ENCODE results near the gene ZFP64.

Gene ZFP64

DNA sequence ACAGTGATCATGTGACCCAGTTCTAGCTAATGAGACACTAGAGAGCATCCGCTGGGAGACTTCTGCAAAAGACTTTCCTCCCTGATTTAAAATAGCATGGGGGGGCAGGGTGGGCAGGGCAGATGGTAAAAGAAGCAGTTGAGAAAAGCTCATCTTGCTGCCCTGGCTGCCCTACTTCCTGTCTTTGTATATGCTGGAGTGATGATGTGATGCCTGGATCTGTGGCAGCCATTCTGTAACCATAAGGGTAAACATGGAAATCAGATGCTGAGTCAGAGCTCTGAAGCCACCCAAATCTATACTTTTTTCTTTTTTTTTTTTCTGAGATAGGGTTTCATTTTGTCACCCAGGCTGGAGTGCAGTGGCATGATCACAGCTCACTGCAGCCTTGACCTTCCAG, 25.4 kb downstream of the ZFP64 start:
- Histone ChIP-seq H3K79me1 (ENCODE audit: low read length) (no peaks in the 10 kb centered on the region), H3K4ac (ENCODE audit: low read depth, low read length) (no peak overlapping the region), H3K9ac (ENCODE audit: low read length) (no peak overlapping the region), H3K79me2 (ENCODE audit: control insufficient read depth, insufficient read depth, low read length) (no peaks in the 10 kb centered on the region), H3K23ac (ENCODE audit: low read length) (no peak overlapping the region), H2AK5ac (ENCODE audit: low read length) (no peak overlapping the region), H3K56ac (ENCODE audit: low read length) (no peak overlapping the region), H3K4me2 (ENCODE audit: low read length) (no peak overlapping the region), H4K5ac (ENCODE audit: low read length) (no peak overlapping the region), H4K8ac (ENCODE audit: low read depth, low read length) (no peak overlapping the region), H3K4me1 (ENCODE audit: control insufficient read depth, low read depth, low read length) (no peaks in the 10 kb centered on the region), H3K27me3 (ENCODE audit: insufficient read depth, low read length, poor library complexity) (no peaks in the 10 kb centered on the region), H3K18ac (ENCODE audit: low read length) (no peak overlapping the region), H3K27ac (ENCODE audit: low read depth, low read length) (no peak overlapping the region), H2BK15ac (replicated peaks; ENCODE audit: low read depth) (no peak overlapping the region), H3K36me3 (ENCODE audit: control insufficient read depth, insufficient read depth, low read length) (peaks cover 2% of the 10 kb centered on the region), H3K4me3 (ENCODE audit: low read length) (no peak overlapping the region), H2BK5ac (ENCODE audit: low read length) (no peak overlapping the region), H2BK120ac (ENCODE audit: low read depth, low read length) (no peak overlapping the region)
- DNase-seq = no peak
- no CpG with 5 or more reads among the region's 1 CpG for WGBS (ENCODE audit: extremely low coverage, insufficient coverage, low lambda C conversion rate)

DNA sequence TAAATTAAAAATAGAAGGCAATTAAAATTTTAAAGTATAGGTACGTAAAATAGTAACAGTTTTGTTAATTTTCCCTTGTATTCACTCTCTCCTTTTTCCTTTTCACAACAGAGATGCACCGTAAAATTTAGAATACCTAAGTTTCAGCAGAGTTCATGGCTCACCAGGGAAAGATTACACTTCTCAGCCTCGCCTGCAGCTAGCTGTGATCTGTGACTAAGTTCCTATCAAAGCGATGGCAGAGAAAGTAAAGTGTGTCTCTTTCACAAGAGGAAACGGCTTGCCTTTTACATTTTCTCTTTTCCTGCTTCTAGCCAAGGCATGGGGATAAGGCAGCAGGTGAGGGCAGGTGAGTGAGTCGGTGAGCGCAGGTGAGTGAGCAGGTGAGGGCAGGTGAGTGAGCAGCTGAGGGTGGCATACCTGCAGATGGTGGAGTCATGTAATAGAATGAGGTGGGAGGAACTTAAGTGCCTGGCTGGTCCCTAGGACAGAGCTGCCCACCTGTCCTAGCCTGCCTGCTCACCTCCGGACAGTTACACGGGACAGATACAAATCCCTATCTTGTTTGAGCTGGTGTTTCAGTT, 30.9 kb downstream of the ZFP64 start:
- peaks cover 2% of the 10 kb centered on the region for H3K36me3 ChIP-seq (ENCODE audit: control insufficient read depth, insufficient read depth, low read length)
- H3K27ac ChIP-seq (ENCODE audit: low read depth, low read length) = no peak overlapping the region
- H3K79me2 ChIP-seq (ENCODE audit: control insufficient read depth, insufficient read depth, low read length) = no peaks in the 10 kb centered on the region
- no peak overlapping the region for H2AK5ac ChIP-seq (ENCODE audit: low read length)
- no peak overlapping the region for H3K4me3 ChIP-seq (ENCODE audit: low read length)
- no peak overlapping the region for H3K4ac ChIP-seq (ENCODE audit: low read depth, low read length)
- no peak overlapping the region for H4K5ac ChIP-seq (ENCODE audit: low read length)
- H2BK120ac ChIP-seq (ENCODE audit: low read depth, low read length) = no peak overlapping the region
- H2BK15ac ChIP-seq (replicated peaks; ENCODE audit: low read depth) = no peak overlapping the region
- H3K56ac ChIP-seq (ENCODE audit: low read length) = no peak overlapping the region
- H3K23ac ChIP-seq (ENCODE audit: low read length) = no peak overlapping the region
- no peak for DNase-seq
- H3K4me1 ChIP-seq (ENCODE audit: control insufficient read depth, low read depth, low read length) = no peaks in the 10 kb centered on the region
- WGBS (ENCODE audit: extremely low coverage, insufficient coverage, low lambda C conversion rate) = 100% methylated on average over 1 of the region's 9 CpGs
- no peak overlapping the region for H2BK5ac ChIP-seq (ENCODE audit: low read length)
- no peak overlapping the region for H3K18ac ChIP-seq (ENCODE audit: low read length)
- H3K4me2 ChIP-seq (ENCODE audit: low read length) = no peak overlapping the region
- no peak overlapping the region for H4K8ac ChIP-seq (ENCODE audit: low read depth, low read length)
- H3K79me1 ChIP-seq (ENCODE audit: low read length) = no peaks in the 10 kb centered on the region
- H3K27me3 ChIP-seq (ENCODE audit: insufficient read depth, low read length, poor library complexity) = no peaks in the 10 kb centered on the region
- H3K9ac ChIP-seq (ENCODE audit: low read length) = no peak overlapping the region

DNA sequence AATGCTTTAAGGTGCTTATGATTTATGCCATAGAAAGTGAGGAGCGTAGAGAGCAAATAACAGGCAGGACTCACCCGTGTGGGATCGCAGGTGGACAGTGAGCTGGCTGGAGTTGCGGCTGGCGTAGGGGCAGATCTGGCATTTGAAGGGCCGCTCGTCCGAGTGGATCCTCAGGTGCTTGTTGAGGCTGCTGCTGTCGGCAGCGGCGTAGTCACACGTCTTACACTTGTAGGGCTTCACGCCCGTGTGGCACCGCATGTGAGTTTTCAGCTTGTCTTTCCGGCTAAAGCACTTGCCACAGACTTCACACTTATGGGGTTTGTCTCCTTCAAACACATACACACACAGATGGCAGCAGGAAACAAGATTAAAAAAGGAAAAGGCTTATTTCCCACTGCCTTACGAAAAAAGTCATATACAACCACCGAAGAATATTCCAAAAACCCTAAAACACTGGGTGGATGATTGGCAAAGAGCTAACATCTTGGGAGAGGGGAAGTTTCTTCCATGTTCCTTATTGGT, 31.5 kb downstream of the ZFP64 start:
- no peak overlapping the region for H3K23ac ChIP-seq (ENCODE audit: low read length)
- no peak overlapping the region for H3K4me3 ChIP-seq (ENCODE audit: low read length)
- DNase-seq = no peak
- H3K56ac ChIP-seq (ENCODE audit: low read length) = no peak overlapping the region
- no peak overlapping the region for H2BK15ac ChIP-seq (replicated peaks; ENCODE audit: low read depth)
- no CpG with 5 or more reads among the region's 18 CpGs for WGBS (ENCODE audit: extremely low coverage, insufficient coverage, low lambda C conversion rate)
- no peaks in the 10 kb centered on the region for H3K79me1 ChIP-seq (ENCODE audit: low read length)
- no peak overlapping the region for H4K8ac ChIP-seq (ENCODE audit: low read depth, low read length)
- H3K9ac ChIP-seq (ENCODE audit: low read length) = no peak overlapping the region
- no peaks in the 10 kb centered on the region for H3K79me2 ChIP-seq (ENCODE audit: control insufficient read depth, insufficient read depth, low read length)
- no peaks in the 10 kb centered on the region for H3K4me1 ChIP-seq (ENCODE audit: control insufficient read depth, low read depth, low read length)
- no peak overlapping the region for H2BK120ac ChIP-seq (ENCODE audit: low read depth, low read length)
- H3K18ac ChIP-seq (ENCODE audit: low read length) = no peak overlapping the region
- no peak overlapping the region for H3K4me2 ChIP-seq (ENCODE audit: low read length)
- H2BK5ac ChIP-seq (ENCODE audit: low read length) = no peak overlapping the region
- no peak overlapping the region for H4K5ac ChIP-seq (ENCODE audit: low read length)
- H3K27me3 ChIP-seq (ENCODE audit: insufficient read depth, low read length, poor library complexity) = no peaks in the 10 kb centered on the region
- peaks cover 1% of the 10 kb centered on the region for H3K36me3 ChIP-seq (ENCODE audit: control insufficient read depth, insufficient read depth, low read length)
- H2AK5ac ChIP-seq (ENCODE audit: low read length) = no peak overlapping the region
- H3K4ac ChIP-seq (ENCODE audit: low read depth, low read length) = no peak overlapping the region
- no peak overlapping the region for H3K27ac ChIP-seq (ENCODE audit: low read depth, low read length)

DNA sequence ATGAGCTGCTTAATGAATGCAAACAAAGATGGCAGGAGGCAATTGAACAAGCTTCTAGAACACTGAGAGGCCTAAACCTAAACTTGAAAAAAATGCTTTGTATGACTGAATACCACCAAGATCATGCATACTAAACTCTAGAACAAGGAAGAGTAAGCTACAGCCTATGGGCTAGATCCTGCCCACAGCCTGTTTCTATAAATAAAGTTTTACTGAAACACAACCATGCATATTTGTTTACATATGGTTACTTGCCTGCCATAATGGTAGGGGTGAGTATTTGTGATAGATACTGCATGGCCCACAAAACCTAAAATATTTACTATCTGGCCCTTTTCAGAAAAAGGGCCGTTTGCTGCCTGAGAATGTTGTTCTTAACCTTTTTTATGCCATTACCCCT, 37.0 kb downstream of the ZFP64 start:
- Histone ChIP-seq H3K56ac (ENCODE audit: low read length) (no peak overlapping the region), H2AK5ac (ENCODE audit: low read length) (no peak overlapping the region), H2BK5ac (ENCODE audit: low read length) (no peak overlapping the region), H3K27ac (ENCODE audit: low read depth, low read length) (no peak overlapping the region), H3K9ac (ENCODE audit: low read length) (no peak overlapping the region), H3K4me1 (ENCODE audit: control insufficient read depth, low read depth, low read length) (no peaks in the 10 kb centered on the region), H4K8ac (ENCODE audit: low read depth, low read length) (no peak overlapping the region), H3K4me2 (ENCODE audit: low read length) (no peak overlapping the region), H3K4ac (ENCODE audit: low read depth, low read length) (no peak overlapping the region), H3K18ac (ENCODE audit: low read length) (no peak overlapping the region), H4K5ac (ENCODE audit: low read length) (no peak overlapping the region), H3K36me3 (ENCODE audit: control insufficient read depth, insufficient read depth, low read length) (peaks cover 3% of the 10 kb centered on the region), H3K4me3 (ENCODE audit: low read length) (no peak overlapping the region), H3K27me3 (ENCODE audit: insufficient read depth, low read length, poor library complexity) (no peaks in the 10 kb centered on the region), H2BK120ac (ENCODE audit: low read depth, low read length) (no peak overlapping the region), H2BK15ac (replicated peaks; ENCODE audit: low read depth) (no peak overlapping the region), H3K79me1 (ENCODE audit: low read length) (no peaks in the 10 kb centered on the region), H3K79me2 (ENCODE audit: control insufficient read depth, insufficient read depth, low read length) (no peaks in the 10 kb centered on the region), H3K23ac (ENCODE audit: low read length) (no peak overlapping the region)
- DNase-seq = no peak
- WGBS (ENCODE audit: extremely low coverage, insufficient coverage, low lambda C conversion rate) = no CpG with 5 or more reads among the region's 1 CpG

DNA sequence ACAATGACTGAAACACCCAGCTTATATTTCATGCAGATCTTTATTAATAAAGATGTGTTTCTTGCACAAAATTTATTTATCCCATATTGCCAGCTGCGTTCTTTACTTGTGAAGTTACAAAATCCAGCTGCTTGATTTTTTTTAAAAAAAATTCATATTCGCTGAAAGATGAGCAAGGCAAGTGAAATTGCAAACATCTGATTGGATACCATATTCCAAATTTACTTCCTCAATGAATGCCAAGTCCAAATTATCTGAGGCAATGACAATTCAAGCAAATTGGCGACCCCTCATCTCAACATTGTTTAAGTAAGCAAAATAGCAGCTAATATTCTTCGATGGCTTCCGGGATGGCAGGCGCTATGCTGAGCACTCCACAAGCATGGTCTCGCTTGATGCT, 37.7 kb downstream of the ZFP64 start:
- H2BK120ac ChIP-seq (ENCODE audit: low read depth, low read length) = no peak overlapping the region
- H3K9ac ChIP-seq (ENCODE audit: low read length) = no peak overlapping the region
- no peak overlapping the region for H2AK5ac ChIP-seq (ENCODE audit: low read length)
- no peak overlapping the region for H2BK5ac ChIP-seq (ENCODE audit: low read length)
- H3K18ac ChIP-seq (ENCODE audit: low read length) = no peak overlapping the region
- no peak overlapping the region for H3K4me2 ChIP-seq (ENCODE audit: low read length)
- no peaks in the 10 kb centered on the region for H3K4me1 ChIP-seq (ENCODE audit: control insufficient read depth, low read depth, low read length)
- no peak overlapping the region for H3K23ac ChIP-seq (ENCODE audit: low read length)
- H3K36me3 ChIP-seq (ENCODE audit: control insufficient read depth, insufficient read depth, low read length) = peaks cover 3% of the 10 kb centered on the region
- no peaks in the 10 kb centered on the region for H3K27me3 ChIP-seq (ENCODE audit: insufficient read depth, low read length, poor library complexity)
- DNase-seq = no peak
- no peak overlapping the region for H3K4ac ChIP-seq (ENCODE audit: low read depth, low read length)
- H3K79me2 ChIP-seq (ENCODE audit: control insufficient read depth, insufficient read depth, low read length) = no peaks in the 10 kb centered on the region
- no CpG with 5 or more reads among the region's 7 CpGs for WGBS (ENCODE audit: extremely low coverage, insufficient coverage, low lambda C conversion rate)
- H3K79me1 ChIP-seq (ENCODE audit: low read length) = no peaks in the 10 kb centered on the region
- no peak overlapping the region for H4K8ac ChIP-seq (ENCODE audit: low read depth, low read length)
- H3K56ac ChIP-seq (ENCODE audit: low read length) = no peak overlapping the region
- no peak overlapping the region for H2BK15ac ChIP-seq (replicated peaks; ENCODE audit: low read depth)
- no peak overlapping the region for H3K4me3 ChIP-seq (ENCODE audit: low read length)
- no peak overlapping the region for H4K5ac ChIP-seq (ENCODE audit: low read length)
- H3K27ac ChIP-seq (ENCODE audit: low read depth, low read length) = no peak overlapping the region

DNA sequence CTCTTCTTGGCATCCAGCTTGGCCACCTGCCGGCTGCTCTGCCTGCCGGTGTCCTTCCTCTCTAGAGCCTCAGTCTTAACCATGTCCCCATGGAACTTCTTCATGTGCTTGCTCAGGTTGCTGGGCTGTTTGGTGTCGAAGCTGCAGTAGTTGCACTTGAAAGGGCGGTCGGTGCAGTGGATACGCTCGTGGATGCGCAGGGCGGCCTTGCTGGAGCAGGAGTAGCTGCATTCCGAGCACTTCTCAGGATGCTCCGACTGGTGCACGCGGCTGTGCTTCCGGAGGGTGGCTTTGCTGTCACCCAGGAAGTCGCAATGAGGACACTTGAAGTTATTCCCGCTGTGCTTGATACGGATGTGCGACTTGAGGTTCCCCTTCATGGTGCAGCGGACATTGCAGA, 38.7 kb downstream of the ZFP64 start:
- Histone ChIP-seq H3K56ac (ENCODE audit: low read length) (no peak overlapping the region), H4K8ac (ENCODE audit: low read depth, low read length) (no peak overlapping the region), H3K4ac (ENCODE audit: low read depth, low read length) (no peak overlapping the region), H3K36me3 (ENCODE audit: control insufficient read depth, insufficient read depth, low read length) (peaks cover 4% of the 10 kb centered on the region), H3K27me3 (ENCODE audit: insufficient read depth, low read length, poor library complexity) (no peaks in the 10 kb centered on the region), H3K18ac (ENCODE audit: low read length) (no peak overlapping the region), H2BK5ac (ENCODE audit: low read length) (no peak overlapping the region), H3K4me3 (ENCODE audit: low read length) (no peak overlapping the region), H3K79me2 (ENCODE audit: control insufficient read depth, insufficient read depth, low read length) (no peaks in the 10 kb centered on the region), H2BK15ac (replicated peaks; ENCODE audit: low read depth) (no peak overlapping the region), H3K79me1 (ENCODE audit: low read length) (no peaks in the 10 kb centered on the region), H2AK5ac (ENCODE audit: low read length) (no peak overlapping the region), H2BK120ac (ENCODE audit: low read depth, low read length) (no peak overlapping the region), H3K9ac (ENCODE audit: low read length) (no peak overlapping the region), H3K4me2 (ENCODE audit: low read length) (no peak overlapping the region), H4K5ac (ENCODE audit: low read length) (no peak overlapping the region), H3K4me1 (ENCODE audit: control insufficient read depth, low read depth, low read length) (no peaks in the 10 kb centered on the region), H3K27ac (ENCODE audit: low read depth, low read length) (no peak overlapping the region), H3K23ac (ENCODE audit: low read length) (no peak overlapping the region)
- no peak for DNase-seq
- no CpG with 5 or more reads among the region's 19 CpGs for WGBS (ENCODE audit: extremely low coverage, insufficient coverage, low lambda C conversion rate)

All from mesendoderm (in vitro differentiated cells).